Measurements from ENCODE around the gene RASEF.
"Not testable (repeated sequence)": the region's sequence is repeated elsewhere in the genome, so short reads cannot be mapped to it uniquely, and the experiment has no call there.

Gene RASEF

DNA sequence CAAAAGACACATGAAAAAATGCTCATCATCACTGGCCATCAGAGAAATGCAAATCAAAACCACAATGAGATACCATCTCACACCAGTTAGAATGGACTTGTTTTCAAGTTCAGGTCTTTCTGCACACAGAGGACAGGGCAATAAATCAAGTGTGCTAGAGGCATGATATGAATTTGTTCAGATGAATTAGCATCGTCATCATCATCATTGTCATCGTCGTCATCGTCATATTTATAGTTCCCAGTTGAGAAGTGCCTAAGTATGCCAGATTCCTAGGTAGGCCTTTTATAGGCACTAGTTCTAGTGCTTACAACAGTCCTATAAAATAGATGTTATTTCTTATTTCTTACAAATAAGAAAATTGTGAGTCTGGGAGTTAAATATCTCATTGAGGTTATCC lies 34.7 kb upstream of the RASEF start:
- Mint-ChIP-seq H3K9me3 (peaks cover 10% of the 10 kb centered on the region), H3K4me3 (no peak overlapping the region), H3K36me3 (ENCODE audit: low read depth) (no peaks in the 10 kb centered on the region), H3K27me3 (ENCODE audit: low read depth, poor library complexity) (peaks cover 3% of the 10 kb centered on the region), H3K4me1 (no peaks in the 10 kb centered on the region), H3K27ac (no peak overlapping the region)
- no peak for DNase-seq
- TF ChIP-seq, protein P1, sequence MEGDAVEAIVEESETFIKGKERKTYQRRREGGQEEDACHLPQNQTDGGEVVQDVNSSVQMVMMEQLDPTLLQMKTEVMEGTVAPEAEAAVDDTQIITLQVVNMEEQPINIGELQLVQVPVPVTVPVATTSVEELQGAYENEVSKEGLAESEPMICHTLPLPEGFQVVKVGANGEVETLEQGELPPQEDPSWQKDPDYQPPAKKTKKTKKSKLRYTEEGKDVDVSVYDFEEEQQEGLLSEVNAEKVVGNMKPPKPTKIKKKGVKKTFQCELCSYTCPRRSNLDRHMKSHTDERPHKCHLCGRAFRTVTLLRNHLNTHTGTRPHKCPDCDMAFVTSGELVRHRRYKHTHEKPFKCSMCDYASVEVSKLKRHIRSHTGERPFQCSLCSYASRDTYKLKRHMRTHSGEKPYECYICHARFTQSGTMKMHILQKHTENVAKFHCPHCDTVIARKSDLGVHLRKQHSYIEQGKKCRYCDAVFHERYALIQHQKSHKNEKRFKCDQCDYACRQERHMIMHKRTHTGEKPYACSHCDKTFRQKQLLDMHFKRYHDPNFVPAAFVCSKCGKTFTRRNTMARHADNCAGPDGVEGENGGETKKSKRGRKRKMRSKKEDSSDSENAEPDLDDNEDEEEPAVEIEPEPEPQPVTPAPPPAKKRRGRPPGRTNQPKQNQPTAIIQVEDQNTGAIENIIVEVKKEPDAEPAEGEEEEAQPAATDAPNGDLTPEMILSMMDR (IDR thresholded peaks at IDR 0.05), result no peak

DNA sequence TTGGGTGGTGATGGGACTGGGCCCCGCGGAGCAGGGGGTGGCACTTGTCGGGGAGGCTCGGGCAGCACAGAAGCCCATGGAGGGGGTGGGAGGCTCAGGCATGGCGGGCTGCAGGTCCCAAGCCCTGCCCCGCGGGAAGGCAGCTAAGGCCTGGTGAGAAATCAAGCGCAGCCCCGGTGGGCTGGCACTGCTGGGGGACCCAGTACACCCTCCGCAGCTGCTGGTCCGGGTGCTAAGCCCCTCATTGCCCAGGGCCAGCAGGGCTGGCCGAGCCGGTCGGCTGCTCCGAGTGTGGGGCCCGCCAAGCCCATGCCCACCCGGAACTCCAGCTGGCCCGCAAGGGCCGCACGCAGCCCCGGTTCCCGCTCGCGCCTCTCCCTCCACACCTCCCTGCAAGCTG lies 30.4 kb upstream of the RASEF start:
- not testable (repeated sequence) for H3K36me3 Mint-ChIP-seq (ENCODE audit: low read depth); DNase-seq; H3K27me3 Mint-ChIP-seq (ENCODE audit: low read depth, poor library complexity); H3K4me1 Mint-ChIP-seq; H3K27ac Mint-ChIP-seq; H3K4me3 Mint-ChIP-seq
- H3K9me3 Mint-ChIP-seq, result peaks cover 27% of the 10 kb centered on the region

DNA sequence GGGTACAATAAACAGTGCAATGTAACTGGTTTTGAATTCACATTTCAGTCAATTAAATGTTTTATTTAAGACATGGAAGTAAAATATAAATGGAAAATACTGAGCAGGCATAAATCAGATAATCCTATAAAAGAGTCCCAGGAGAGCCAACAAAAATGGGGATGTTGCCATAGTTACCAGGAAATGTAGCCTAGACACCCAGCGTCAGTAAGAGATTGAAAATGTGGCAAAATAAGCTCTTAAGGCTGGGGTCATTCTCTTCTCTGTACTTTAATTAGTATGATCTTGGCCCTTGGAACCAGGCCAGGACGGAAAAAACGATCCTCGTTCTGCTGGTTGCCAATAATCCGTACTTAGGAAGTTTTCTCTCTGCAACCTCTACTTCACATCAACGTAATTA lies 18.9 kb upstream of the RASEF start:
- Mint-ChIP-seq H3K27ac (no peak overlapping the region), H3K9me3 (peaks cover 3% of the 10 kb centered on the region), H3K36me3 (ENCODE audit: low read depth) (no peaks in the 10 kb centered on the region), H3K27me3 (ENCODE audit: low read depth, poor library complexity) (no peaks in the 10 kb centered on the region), H3K4me1 (no peaks in the 10 kb centered on the region), H3K4me3 (no peak overlapping the region)
- DNase-seq, result no peak
- TF ChIP-seq, protein P1 (IDR thresholded peaks at IDR 0.05), result no peak

DNA sequence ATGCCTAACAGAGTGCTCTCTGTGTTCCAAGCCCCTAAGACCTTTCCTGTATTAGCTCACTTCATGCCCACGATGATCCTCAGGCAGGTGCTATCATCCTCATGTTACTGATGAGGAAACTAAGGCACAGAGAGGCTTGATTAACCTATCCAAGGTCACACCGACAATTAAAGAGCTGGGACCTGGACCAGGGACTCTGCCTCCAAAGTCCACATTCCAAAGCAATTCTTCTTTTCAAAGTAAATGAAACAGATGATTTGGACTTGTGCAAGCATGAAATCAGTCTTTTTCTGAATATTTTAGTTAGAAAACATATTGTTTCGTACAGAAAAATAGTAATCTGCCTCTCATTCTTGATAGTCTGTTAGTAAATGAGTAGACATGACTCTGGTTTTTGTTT lies 18.1 kb upstream of the RASEF start:
- no peak overlapping the region for H3K27ac Mint-ChIP-seq
- H3K9me3 Mint-ChIP-seq, result no peaks in the 10 kb centered on the region
- DNase-seq, result no peak
- TF ChIP-seq, protein P1 (IDR thresholded peaks at IDR 0.05), result no peak
- no peaks in the 10 kb centered on the region for H3K4me1 Mint-ChIP-seq
- H3K4me3 Mint-ChIP-seq, result no peak overlapping the region
- no peaks in the 10 kb centered on the region for H3K36me3 Mint-ChIP-seq (ENCODE audit: low read depth)
- no peaks in the 10 kb centered on the region for H3K27me3 Mint-ChIP-seq (ENCODE audit: low read depth, poor library complexity)

DNA sequence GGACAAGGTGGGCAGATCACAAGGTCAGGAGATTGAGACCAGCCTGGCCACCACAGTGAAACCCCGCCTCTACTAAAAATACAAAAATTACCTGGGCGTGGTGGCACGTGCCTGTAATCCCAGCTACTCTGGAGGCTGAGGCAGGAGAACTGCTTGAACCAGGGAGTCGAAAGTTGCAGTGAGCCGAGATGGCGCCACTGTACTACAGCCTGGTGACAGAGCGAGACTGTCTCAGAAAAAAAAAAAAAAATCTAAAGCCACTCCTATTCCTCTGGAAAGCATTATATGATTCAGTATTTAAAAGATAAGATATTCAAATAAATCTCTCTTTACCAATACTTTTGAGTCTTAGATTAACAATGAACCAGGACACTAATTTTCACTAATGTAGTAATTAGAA lies 13.0 kb upstream of the RASEF start:
- H3K4me1 Mint-ChIP-seq; H3K36me3 Mint-ChIP-seq (ENCODE audit: low read depth); H3K4me3 Mint-ChIP-seq; DNase-seq; H3K27me3 Mint-ChIP-seq (ENCODE audit: low read depth, poor library complexity); H3K27ac Mint-ChIP-seq; H3K9me3 Mint-ChIP-seq: not testable (repeated sequence)

DNA sequence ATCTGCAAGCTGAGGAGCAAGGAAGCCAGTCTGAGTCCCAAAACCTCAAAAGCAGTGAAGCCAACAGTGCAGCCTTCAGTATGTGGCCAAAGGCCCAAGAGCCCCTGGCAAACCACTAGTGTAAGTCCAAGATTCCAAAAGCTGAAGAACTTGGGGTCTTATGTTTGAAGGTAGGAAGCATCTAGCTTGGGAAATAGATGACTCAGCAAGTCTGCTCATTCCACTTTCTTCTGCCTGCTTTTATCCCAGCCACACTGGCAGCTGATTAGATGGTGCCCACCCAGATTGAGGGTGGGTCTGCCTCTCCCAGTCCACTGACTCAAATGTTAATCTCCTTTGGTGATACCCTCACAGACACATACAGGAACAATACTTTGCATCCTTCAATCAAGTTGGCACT lies 9.6 kb upstream of the RASEF start:
- H3K4me1 Mint-ChIP-seq, result not testable (repeated sequence)

DNA sequence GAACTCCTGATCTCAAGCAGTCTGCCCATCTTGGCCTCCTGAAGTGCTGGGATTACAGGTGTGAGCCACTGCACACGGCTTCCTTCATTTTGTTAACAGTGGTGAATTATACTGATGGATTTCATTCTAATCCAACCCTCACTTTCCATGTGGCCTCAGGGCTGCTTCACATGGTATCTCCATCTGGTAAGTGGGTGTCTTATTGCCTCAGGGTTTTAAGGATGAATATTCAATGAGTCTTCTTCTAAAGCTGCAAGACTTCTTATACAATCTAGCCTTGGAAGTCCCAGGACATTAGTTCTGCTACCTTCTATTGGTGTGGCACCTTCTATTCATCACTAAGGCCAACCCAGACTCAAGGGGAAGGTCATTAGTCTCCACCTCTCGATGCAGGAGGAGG lies 8.7 kb upstream of the RASEF start:
- H3K4me3 Mint-ChIP-seq, result no peak overlapping the region
- TF ChIP-seq, protein P1 (IDR thresholded peaks at IDR 0.05), result no peak
- no peaks in the 10 kb centered on the region for H3K4me1 Mint-ChIP-seq
- DNase-seq, result no peak
- no peak overlapping the region for H3K27ac Mint-ChIP-seq
- peaks cover 19% of the 10 kb centered on the region for H3K27me3 Mint-ChIP-seq (ENCODE audit: low read depth, poor library complexity)
- H3K36me3 Mint-ChIP-seq (ENCODE audit: low read depth), result no peaks in the 10 kb centered on the region
- H3K9me3 Mint-ChIP-seq, result no peaks in the 10 kb centered on the region

More for the DNA sequence above, 9.6 kb upstream of the RASEF start:
- H3K4me3 Mint-ChIP-seq; H3K27ac Mint-ChIP-seq; H3K9me3 Mint-ChIP-seq; DNase-seq; H3K36me3 Mint-ChIP-seq (ENCODE audit: low read depth): not testable (repeated sequence)
- peaks cover 16% of the 10 kb centered on the region for H3K27me3 Mint-ChIP-seq (ENCODE audit: low read depth, poor library complexity)

DNA sequence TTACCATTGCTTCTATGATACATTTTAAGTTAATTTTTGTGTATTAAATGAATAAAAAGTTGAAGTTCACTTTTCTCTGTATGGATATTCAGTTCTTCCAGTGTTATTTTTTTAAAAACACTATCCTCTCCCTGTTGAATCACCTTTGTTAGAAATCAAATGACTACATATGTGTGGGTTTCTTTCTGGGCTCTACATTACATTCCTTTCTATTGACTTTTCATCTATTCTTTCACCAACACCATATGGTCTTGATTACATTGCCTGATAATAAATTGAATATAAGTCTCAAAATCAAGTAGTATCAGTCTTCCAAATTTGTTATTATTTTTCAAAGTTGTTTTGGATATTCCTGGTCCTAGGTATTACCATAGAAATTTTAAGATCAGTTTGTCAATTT lies 7.3 kb upstream of the RASEF start:
- DNase-seq, result no peak
- H3K9me3 Mint-ChIP-seq, result peaks cover 1% of the 10 kb centered on the region
- H3K27ac Mint-ChIP-seq, result no peak overlapping the region
- no peaks in the 10 kb centered on the region for H3K36me3 Mint-ChIP-seq (ENCODE audit: low read depth)
- peaks cover 7% of the 10 kb centered on the region for H3K4me1 Mint-ChIP-seq
- H3K4me3 Mint-ChIP-seq, result no peak overlapping the region
- TF ChIP-seq, protein P1 (IDR thresholded peaks at IDR 0.05), result no peak
- H3K27me3 Mint-ChIP-seq (ENCODE audit: low read depth, poor library complexity), result peaks cover 33% of the 10 kb centered on the region

All from nephron progenitor cell (in vitro differentiated cells).